ENCODE data around the gene FAM118B.

- TF ChIP-seq SIN3A (IDR thresholded peaks at IDR 0.05; ENCODE audit: borderline replicate concordance, insufficient read depth, low read depth, low read length): no peak
- TF ChIP-seq CTCF (IDR thresholded peaks at IDR 0.05): no peak
- no peak for TF ChIP-seq POLR2AphosphoS5 (IDR thresholded peaks at IDR 0.05; ENCODE audit: low read depth, low read length)
- TF ChIP-seq REST (IDR thresholded peaks at IDR 0.05; ENCODE audit: insufficient read depth in 1 of 2, low read depth in 2 of 2, low read length in 1 of 2): no peak
- no peak for TF ChIP-seq TCF7L2 (IDR thresholded peaks at IDR 0.05; ENCODE audit: low read depth, low read length)
Observed at GRCh38 chr11:126173257-126173656, 38.3 kb upstream of the FAM118B start.

All from Panc1 (cell line).